Tibial nerve (tissue), 4 donors: ENCODE measurements around the gene RCCD1. TPM values are rescaled to one million over a fixed set of nuclear protein-coding genes. Genes with fewer than 3 reads are reported as not detected.

Experiments used
- DNase-seq, 2 donors: peaks; one replicate each; pipeline ENCODE4 v3.0.0-alpha.2; 2019; ENCODE audit warnings: low spot score in 2 of 2
- H3K27ac ChIP-seq, 4 donors: fragments of 200-600 bp; sonication (generic) in 3 of 4; one replicate each; pipeline ENCODE4 v1.5.1; 2017 to 2019; ENCODE audit warnings: mild to moderate bottlenecking in 1 of 4
- H3K27me3 ChIP-seq, 2 donors: fragments of 200-600 bp; sonication (generic) in 1 of 2; one replicate each; pipeline versions ENCODE4 v1.5.1 to v1.6.0; 2017 to 2019
- H3K36me3 ChIP-seq, 3 donors: fragments of 200-600 bp; sonication (generic); one replicate each; pipeline ENCODE4 v1.5.1; 2018 to 2019
- H3K4me1 ChIP-seq, 4 donors: fragments of 200-600 bp; sonication (generic) in 3 of 4; one replicate each; pipeline ENCODE4 v1.5.1; 2017 to 2019
- H3K4me3 ChIP-seq, 4 donors: fragments of 200-600 bp; sonication (generic) in 3 of 4; one replicate each; pipeline ENCODE4 v1.5.1; 2017 to 2019; ENCODE audit warnings: mild to moderate bottlenecking in 1 of 4, moderate library complexity in 1 of 4
- H3K9me3 ChIP-seq, 4 donors: fragments of 200-600 bp; sonication (generic) in 3 of 4; one replicate each; pipeline ENCODE4 v1.5.1; 2017 to 2019
- EP300 ChIP-seq, 2 donors: sonication (generic); formaldehyde crosslinking; IDR thresholded peaks; one replicate each; pipeline ENCODE4 v1.6.1; 2017; ENCODE audit warnings: antibody characterized with exemption in 2 of 2, mild to moderate bottlenecking in 1 of 2
- POLR2A ChIP-seq, 2 donors: fragments of 450-650 bp; IDR thresholded peaks; one replicate each; pipeline ENCODE4 v1.6.1; 2017; ENCODE audit warnings: antibody characterized with exemption in 2 of 2, mild to moderate bottlenecking in 2 of 2, moderate library complexity in 2 of 2
- WGBS, 2 donors: methylation state at CpG; one replicate each; pipeline ENCODE4 v1.1.5; 2018; 5-methylcytosine and 5-hydroxymethylcytosine counted together
- total RNA-seq, 4 donors: library from RNA; depleted of rRNA; stranded (reverse); fragments of >200 nt; gene quantifications; one replicate each; pipeline ENCODE4 v1.1.0, GENCODE V29; 2016
- TF ChIP-seq, protein P1 (sequence below), 5 experiments: fragments of 200-600 bp in 3 of 5; fragments of 450-650 bp in 2 of 5; sonication (generic) in 3 of 5; IDR thresholded peaks; one replicate each; pipeline ENCODE4 v1.5.1; 2016 to 2019; ENCODE audit warnings: antibody characterized with exemption in 5 of 5, mild to moderate bottlenecking in 3 of 5, moderate library complexity in 2 of 5

RCCD1 gene
- total RNA-seq, 4 donors from 2014 or later: 8.7 to 15.9 (median 12.5) TPM

DNA sequence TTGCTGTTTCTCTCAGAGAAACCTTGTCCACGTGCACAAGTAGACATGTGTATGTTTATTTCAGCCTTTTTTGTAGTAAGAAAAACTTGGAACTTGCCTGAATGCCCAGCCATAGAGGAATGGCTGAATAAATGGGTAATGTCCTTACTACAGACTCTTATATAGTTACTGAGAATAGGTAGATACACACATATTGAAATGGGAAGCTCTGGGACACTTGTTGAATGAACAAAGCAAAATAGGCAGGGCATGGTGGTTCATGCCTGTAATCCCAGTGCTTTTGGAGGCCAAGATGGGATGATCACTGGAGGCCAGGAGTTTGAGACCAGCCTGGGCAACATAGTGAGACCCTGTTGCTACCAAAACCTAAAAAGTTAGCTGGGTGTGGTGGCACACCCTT, 17.9 kb upstream of the RCCD1 start:
- Histone ChIP-seq H3K4me3 (no peak overlapping the region), H3K27ac (no peak overlapping the region), H3K4me1 (peaks cover 0 to 46% (median 20%) of the 10 kb centered on the region in 4 donors), H3K27me3 (no peaks in the 10 kb centered on the region), H3K36me3 (peaks cover under 1 to 40% (median 21%) of the 10 kb centered on the region in 3 donors), H3K9me3 (no peaks in the 10 kb centered on the region)
- no peak for DNase-seq
- no peak for TF ChIP-seq EP300 (IDR thresholded peaks at IDR 0.05)
- TF ChIP-seq POLR2A (IDR thresholded peaks at IDR 0.05): no peak
- TF ChIP-seq, protein P1, sequence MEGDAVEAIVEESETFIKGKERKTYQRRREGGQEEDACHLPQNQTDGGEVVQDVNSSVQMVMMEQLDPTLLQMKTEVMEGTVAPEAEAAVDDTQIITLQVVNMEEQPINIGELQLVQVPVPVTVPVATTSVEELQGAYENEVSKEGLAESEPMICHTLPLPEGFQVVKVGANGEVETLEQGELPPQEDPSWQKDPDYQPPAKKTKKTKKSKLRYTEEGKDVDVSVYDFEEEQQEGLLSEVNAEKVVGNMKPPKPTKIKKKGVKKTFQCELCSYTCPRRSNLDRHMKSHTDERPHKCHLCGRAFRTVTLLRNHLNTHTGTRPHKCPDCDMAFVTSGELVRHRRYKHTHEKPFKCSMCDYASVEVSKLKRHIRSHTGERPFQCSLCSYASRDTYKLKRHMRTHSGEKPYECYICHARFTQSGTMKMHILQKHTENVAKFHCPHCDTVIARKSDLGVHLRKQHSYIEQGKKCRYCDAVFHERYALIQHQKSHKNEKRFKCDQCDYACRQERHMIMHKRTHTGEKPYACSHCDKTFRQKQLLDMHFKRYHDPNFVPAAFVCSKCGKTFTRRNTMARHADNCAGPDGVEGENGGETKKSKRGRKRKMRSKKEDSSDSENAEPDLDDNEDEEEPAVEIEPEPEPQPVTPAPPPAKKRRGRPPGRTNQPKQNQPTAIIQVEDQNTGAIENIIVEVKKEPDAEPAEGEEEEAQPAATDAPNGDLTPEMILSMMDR (IDR thresholded peaks at IDR 0.05): no peak
- WGBS, 2 donors: 56 to 64% methylated on average over 1 of the region's 1 CpG

DNA sequence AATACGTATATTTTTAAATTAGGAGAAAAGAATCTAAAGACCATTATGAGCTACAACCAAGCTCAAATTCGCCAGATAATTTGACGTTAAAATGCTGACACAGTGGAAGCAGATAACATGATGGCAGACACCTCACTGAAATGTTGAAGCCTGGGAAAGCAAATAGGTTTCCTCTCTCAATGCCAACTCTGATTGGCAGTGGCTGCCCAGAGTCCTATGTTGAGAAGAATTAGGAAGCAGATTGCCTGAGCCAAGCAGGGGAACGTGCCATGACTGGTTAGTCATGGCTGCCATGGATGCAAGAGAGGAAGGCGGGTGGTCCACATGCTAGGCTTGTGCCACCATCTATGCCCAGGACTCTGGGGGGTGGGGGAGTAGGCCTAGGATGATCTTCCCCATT, 16.4 kb upstream of the RCCD1 start:
- peaks cover 0 to 35% (median 17%) of the 10 kb centered on the region in 4 donors for H3K4me1 ChIP-seq

DNA sequence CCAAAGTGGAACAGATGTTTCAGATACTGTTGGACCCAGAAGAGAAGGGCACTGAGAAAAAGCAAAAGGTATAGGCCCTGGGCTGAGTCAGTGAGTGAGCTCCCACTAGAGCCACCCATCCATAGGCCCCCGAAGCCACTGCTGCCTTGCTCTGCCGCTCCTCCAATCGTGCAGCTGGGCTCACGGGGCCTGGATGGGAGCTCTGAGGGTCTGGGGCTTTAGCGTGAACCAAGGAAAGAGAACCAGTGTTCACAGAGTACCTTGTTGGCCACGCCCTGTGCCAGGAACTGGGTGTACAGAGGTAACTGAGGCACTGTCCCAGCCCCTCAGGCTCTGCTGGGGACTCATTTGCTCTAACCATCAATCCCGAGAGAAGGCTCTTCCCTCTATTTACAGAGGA, 14.9 kb upstream of the RCCD1 start:
- Histone ChIP-seq H3K4me1 (peaks cover 0 to 20% (median 10%) of the 10 kb centered on the region in 4 donors), H3K9me3 (no peaks in the 10 kb centered on the region), H3K36me3 (peaks cover 5 to 70% (median 45%) of the 10 kb centered on the region in 3 donors), H3K4me3 (no peak overlapping the region), H3K27me3 (no peaks in the 10 kb centered on the region), H3K27ac (no peak overlapping the region)
- DNase-seq: no peak
- WGBS, 2 donors: 90 to 95% methylated on average over 7 of the region's 7 CpGs
- TF ChIP-seq, protein P1 (IDR thresholded peaks at IDR 0.05): no peak
- no peak for TF ChIP-seq EP300 (IDR thresholded peaks at IDR 0.05)
- no peak for TF ChIP-seq POLR2A (IDR thresholded peaks at IDR 0.05)

More for the DNA sequence above, 16.4 kb upstream of the RCCD1 start:
- Histone ChIP-seq H3K27me3 (no peaks in the 10 kb centered on the region), H3K4me3 (no peak overlapping the region), H3K9me3 (no peaks in the 10 kb centered on the region), H3K27ac (no peak overlapping the region), H3K36me3 (peaks cover 5 to 55% (median 32%) of the 10 kb centered on the region in 3 donors)
- TF ChIP-seq EP300 (IDR thresholded peaks at IDR 0.05): no peak
- no peak for TF ChIP-seq POLR2A (IDR thresholded peaks at IDR 0.05)
- TF ChIP-seq, protein P1 (IDR thresholded peaks at IDR 0.05): no peak
- WGBS, 2 donors: 90 to 94% methylated on average over 5 of the region's 5 CpGs
- no peak for DNase-seq

DNA sequence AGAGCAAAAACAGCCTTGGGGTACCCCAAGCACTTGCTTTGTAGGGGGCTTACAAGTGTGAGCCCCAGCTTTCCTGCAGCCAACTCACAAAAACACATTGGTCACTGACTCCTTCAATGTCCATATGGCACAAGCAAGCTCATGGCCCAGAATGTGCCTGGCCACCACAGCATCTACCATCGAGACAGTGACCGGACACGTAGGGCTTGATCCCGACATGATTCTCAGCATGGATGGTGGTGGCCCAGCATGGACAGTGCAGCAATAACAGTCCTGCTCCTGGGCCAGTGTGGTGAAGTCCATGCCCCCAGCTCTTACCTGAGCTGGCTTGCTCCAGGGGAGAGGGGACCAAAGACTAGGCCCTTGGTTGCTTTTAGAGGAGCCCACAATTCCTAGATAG, 13.6 kb upstream of the RCCD1 start:
- peaks cover 5 to 82% (median 49%) of the 10 kb centered on the region in 3 donors for H3K36me3 ChIP-seq
- WGBS, 2 donors: 96% methylated on average over 4 of the region's 4 CpGs
- no peak overlapping the region for H3K27ac ChIP-seq
- TF ChIP-seq POLR2A (IDR thresholded peaks at IDR 0.05) (no peak), EP300 (IDR thresholded peaks at IDR 0.05) (no peak)
- TF ChIP-seq, protein P1 (IDR thresholded peaks at IDR 0.05): no peak
- H3K4me1 ChIP-seq: peaks cover 0 to 12% (median 4%) of the 10 kb centered on the region in 4 donors
- H3K27me3 ChIP-seq: no peaks in the 10 kb centered on the region
- no peak for DNase-seq
- H3K9me3 ChIP-seq: no peaks in the 10 kb centered on the region
- no peak overlapping the region for H3K4me3 ChIP-seq

DNA sequence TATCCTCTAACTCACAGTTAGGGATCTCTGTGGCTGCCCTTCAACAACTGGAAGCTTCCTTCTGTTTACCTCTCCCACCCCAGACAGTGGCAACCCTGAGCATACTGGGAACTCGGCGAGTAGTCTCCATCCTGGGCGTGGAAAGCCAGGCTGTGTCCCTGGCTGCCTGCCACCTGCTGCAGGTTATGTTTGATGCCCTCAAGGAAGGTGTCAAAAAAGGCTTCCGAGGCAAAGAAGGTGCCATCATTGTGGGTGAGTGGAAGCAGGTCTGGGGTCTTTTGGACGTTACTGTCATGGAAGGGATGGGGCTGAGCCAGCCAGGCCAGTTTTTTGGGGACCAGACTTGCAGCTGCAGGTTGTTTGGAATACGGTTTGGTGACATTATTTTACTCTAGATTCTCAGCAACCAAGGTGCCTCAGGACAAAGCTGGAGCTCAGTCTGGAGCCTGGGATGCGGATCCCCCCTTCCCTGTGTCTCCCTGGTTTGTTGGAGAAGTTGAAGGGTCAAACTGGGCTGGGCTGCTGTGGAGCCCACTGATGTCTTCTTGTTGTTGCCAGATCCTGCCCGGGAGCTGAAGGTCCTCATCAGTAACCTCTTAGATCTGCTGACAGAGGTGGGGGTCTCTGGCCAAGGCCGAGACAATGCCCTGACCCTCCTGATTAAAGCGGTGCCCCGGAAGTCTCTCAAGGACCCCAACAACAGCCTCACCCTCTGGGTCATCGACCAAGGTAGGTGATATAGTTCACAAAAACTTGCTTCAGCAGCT, 12.1 kb upstream of the RCCD1 start:
- Histone ChIP-seq H3K4me3 (no peak overlapping the region), H3K36me3 (peaks cover 5 to 97% (median 57%) of the 10 kb centered on the region in 3 donors), H3K27ac (no peak overlapping the region), H3K9me3 (no peaks in the 10 kb centered on the region), H3K27me3 (no peaks in the 10 kb centered on the region), H3K4me1 (no peaks in the 10 kb centered on the region)
- no peak for DNase-seq
- 93% methylated on average over 11 to 12 of the region's 12 CpGs for WGBS, 2 donors
- TF ChIP-seq POLR2A (IDR thresholded peaks at IDR 0.05): no peak
